Stimulated activated CD4-positive, alpha-beta T cell treated with anti-CD3 and anti-CD28 coated beads, Interleukin-2, amount 100 ng/mL, for 24 hours (primary cell): Measurements from ENCODE around the gene TCF25.
A peak's percentile ranks its signal among the peaks of the same experiment; 100 is the strongest.

Experiments used
- DNase-seq, 2 donors: peaks; one replicate each; pipeline ENCODE4 v3.0.0-alpha.2; 2020

Gene TCF25

GRCh38 chr16:89881368-89881730 is 8.0 kb downstream of the TCF25 start:
- DNase-seq: no peak

- DNase-seq: no peak
These were observed 10.1 kb downstream of the TCF25 start for GRCh38 chr16:89883346-89884040.

- no peak for DNase-seq
These were observed 10.6 kb downstream of the TCF25 start for GRCh38 chr16:89884041-89884421.

GRCh38 chr16:89887243-89887642 is 13.9 kb downstream of the TCF25 start:
- no peak for DNase-seq

- DNase-seq: peak; percentile 32 to 49
These were observed 16.8 kb downstream of the TCF25 start for GRCh38 chr16:89890200-89890599.

GRCh38 chr16:89890886-89891657 is 17.7 kb downstream of the TCF25 start:
- no peak for DNase-seq

- no peak for DNase-seq
These were observed 18.8 kb downstream of the TCF25 start for GRCh38 chr16:89892055-89892630.

- no peak for DNase-seq
These were observed 19.2 kb downstream of the TCF25 start for GRCh38 chr16:89892635-89893034.

GRCh38 chr16:89893642-89894548 is 20.5 kb downstream of the TCF25 start:
- no peak for DNase-seq

- DNase-seq: no peak
These were observed 22.3 kb downstream of the TCF25 start for GRCh38 chr16:89895482-89896250.

- DNase-seq: no peak
These were observed 23.8 kb downstream of the TCF25 start for GRCh38 chr16:89897204-89897603.

GRCh38 chr16:89898201-89898967 is 25.0 kb downstream of the TCF25 start:
- no peak for DNase-seq

- DNase-seq: no peak
These were observed 26.6 kb downstream of the TCF25 start for GRCh38 chr16:89899879-89900481.

- no peak for DNase-seq
These were observed 27.5 kb downstream of the TCF25 start for GRCh38 chr16:89900885-89901284.

- DNase-seq: no peak
These were observed 29.6 kb downstream of the TCF25 start for GRCh38 chr16:89902980-89903379.

- DNase-seq: no peak
These were observed 30.6 kb downstream of the TCF25 start for GRCh38 chr16:89903908-89904515.

GRCh38 chr16:89904606-89905510 is 31.5 kb downstream of the TCF25 start:
- no peak for DNase-seq

GRCh38 chr16:89905511-89906139 is 32.2 kb downstream of the TCF25 start:
- no peak for DNase-seq
